NCI-H2107 (cell line): ENCODE data around the gene DENND2A.
"Not testable (repeated sequence)": the region's sequence is repeated elsewhere in the genome, so short reads cannot be mapped to it uniquely, and the experiment has no call there.

ENCODE experiments used
- DNase-seq: peaks from one replicate; lab custom pipeline; 2025; lab: John Stamatoyannopoulos, UW

Gene DENND2A

GRCh38 chr7:140673774-140674155, 33.2 kb upstream of the DENND2A start:
- no peak for DNase-seq

GRCh38 chr7:140673063-140673773, 32.6 kb upstream of the DENND2A start:
- DNase-seq = no peak

GRCh38 chr7:140672382-140673062, 31.9 kb upstream of the DENND2A start, which contains the start of gene ADCK2:
Gene ADCK2 (plus strand): TSS chr7:140672945. CDS start chr7:140673331, 386 bp downstream.
- no peak for DNase-seq

- no peak for DNase-seq
These were observed 31.4 kb upstream of the DENND2A start for GRCh38 chr7:140671966-140672365.

- DNase-seq = no peak
These were observed 29.8 kb upstream of the DENND2A start for GRCh38 chr7:140670343-140670935.

- not testable (repeated sequence) for DNase-seq
These were observed 29.2 kb upstream of the DENND2A start for GRCh38 chr7:140669862-140670261.

- DNase-seq = no peak
These were observed 28.7 kb upstream of the DENND2A start for GRCh38 chr7:140669352-140669751.

GRCh38 chr7:140668641-140669040, 28.0 kb upstream of the DENND2A start:
- DNase-seq = no peak

GRCh38 chr7:140667476-140667875, 26.9 kb upstream of the DENND2A start:
- no peak for DNase-seq

- DNase-seq = not testable (repeated sequence)
These were observed 22.3 kb upstream of the DENND2A start for GRCh38 chr7:140662938-140663337.

GRCh38 chr7:140661124-140661523, 20.5 kb upstream of the DENND2A start:
- DNase-seq = no peak

- no peak for DNase-seq
These were observed 19.2 kb upstream of the DENND2A start for GRCh38 chr7:140659856-140660255.

GRCh38 chr7:140657891-140658290, 17.3 kb upstream of the DENND2A start:
- no peak for DNase-seq

- no peak for DNase-seq
These were observed 16.2 kb upstream of the DENND2A start for GRCh38 chr7:140656548-140657515.

- DNase-seq = no peak
These were observed 15.1 kb upstream of the DENND2A start for GRCh38 chr7:140655511-140656408.

GRCh38 chr7:140654661-140655060, 14.0 kb upstream of the DENND2A start:
- DNase-seq = no peak

GRCh38 chr7:140654109-140654387, 13.4 kb upstream of the DENND2A start:
- DNase-seq = no peak

GRCh38 chr7:140653319-140654108, 12.9 kb upstream of the DENND2A start:
- DNase-seq = peak; percentile 74

- no peak for DNase-seq
These were observed 9.8 kb upstream of the DENND2A start for GRCh38 chr7:140650367-140650766.

GRCh38 chr7:140649556-140650205, 9.1 kb upstream of the DENND2A start:
- no peak for DNase-seq
